GM21529 (cell line): Measurements from ENCODE around the gene TMEM184B.

Experiments
- ATAC-seq: cut with Tn5 transposase; IDR thresholded peaks from one replicate; pipeline ENCODE4 v1.9.1; 2021; ENCODE audit not compliant: unreplicated experiment

TMEM184B gene

DNA sequence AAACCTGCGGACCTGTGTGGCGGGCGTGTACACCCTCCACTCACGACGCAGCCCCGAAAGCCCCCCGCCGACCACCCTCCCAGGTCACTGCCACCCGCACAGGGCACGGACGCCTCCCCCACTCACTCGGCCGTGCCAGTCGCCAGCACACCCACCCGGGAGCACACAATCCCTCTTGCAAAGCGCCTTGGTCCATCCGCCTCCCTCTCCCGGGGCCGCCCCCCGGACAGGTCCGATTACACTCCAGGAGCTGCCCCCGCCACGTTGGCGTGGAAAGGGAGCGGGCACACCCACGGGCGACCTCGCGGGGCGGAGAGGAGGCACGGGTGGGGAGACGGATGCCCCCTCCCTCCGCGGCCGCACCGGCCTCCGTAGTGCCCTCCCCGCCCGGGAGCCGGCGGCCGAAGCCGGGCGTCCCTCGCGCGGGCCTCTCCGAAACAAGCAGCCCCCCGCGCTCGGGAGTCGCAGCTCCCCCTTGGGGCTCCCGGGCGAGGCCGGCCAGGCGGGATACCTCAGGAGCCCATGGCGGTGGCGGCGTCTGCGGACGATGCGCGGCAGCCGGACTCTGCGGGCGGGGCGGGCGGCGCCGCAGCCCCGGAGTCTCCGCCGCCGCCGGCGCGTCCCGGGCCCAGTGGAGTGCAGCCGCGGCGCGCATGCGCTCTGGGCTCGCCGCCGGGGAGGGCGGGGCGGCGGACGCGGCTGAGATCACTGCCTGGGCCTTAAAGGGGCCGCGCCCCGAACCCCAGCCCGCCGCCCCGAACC, at the start of gene TMEM184B:
Gene TMEM184B (minus strand): TSS at position 638 of the 762 bp plus-strand sequence. CDS start 25,049 bp downstream, outside the sequence.
- peak; percentile 68 for ATAC-seq

DNA sequence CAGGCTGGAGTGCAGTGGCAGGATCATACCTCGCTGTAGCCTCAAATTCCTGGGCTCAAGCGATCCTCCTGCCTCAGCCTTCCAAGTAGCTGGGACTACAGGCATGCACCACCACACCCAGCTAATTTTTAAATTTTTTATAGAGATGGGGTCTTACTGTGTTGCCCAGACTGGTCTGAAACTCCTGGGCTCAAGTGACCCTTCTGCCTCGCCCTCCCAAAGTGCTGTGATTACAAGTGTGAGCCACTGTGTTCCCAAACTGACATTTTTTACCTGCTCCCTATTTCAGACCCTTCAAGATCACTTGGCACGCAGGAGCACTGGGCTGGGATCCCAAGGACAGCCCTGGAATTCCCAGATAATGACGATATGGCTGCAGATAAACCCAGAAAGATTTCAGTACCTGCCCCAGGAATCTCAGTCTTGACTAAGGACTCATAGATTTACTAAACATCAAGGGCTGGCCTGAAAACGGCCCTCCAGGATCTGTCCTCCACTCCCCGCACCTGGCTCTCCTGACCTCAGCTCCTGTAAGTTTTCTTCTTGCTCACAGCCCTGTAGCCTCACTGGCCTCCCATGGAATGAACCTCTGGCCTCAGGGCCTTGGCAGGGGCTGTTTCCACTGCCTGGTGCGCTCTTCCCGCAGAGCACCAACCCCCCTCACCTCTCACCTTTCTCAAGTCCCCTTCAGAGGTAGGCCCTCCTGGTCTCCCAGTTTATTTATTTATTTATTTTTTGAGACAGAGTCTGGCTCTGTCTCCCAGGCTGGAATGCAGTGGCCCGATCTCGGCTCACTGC, 48.0 kb upstream of the TMEM184B start:
- ATAC-seq = no peak

DNA sequence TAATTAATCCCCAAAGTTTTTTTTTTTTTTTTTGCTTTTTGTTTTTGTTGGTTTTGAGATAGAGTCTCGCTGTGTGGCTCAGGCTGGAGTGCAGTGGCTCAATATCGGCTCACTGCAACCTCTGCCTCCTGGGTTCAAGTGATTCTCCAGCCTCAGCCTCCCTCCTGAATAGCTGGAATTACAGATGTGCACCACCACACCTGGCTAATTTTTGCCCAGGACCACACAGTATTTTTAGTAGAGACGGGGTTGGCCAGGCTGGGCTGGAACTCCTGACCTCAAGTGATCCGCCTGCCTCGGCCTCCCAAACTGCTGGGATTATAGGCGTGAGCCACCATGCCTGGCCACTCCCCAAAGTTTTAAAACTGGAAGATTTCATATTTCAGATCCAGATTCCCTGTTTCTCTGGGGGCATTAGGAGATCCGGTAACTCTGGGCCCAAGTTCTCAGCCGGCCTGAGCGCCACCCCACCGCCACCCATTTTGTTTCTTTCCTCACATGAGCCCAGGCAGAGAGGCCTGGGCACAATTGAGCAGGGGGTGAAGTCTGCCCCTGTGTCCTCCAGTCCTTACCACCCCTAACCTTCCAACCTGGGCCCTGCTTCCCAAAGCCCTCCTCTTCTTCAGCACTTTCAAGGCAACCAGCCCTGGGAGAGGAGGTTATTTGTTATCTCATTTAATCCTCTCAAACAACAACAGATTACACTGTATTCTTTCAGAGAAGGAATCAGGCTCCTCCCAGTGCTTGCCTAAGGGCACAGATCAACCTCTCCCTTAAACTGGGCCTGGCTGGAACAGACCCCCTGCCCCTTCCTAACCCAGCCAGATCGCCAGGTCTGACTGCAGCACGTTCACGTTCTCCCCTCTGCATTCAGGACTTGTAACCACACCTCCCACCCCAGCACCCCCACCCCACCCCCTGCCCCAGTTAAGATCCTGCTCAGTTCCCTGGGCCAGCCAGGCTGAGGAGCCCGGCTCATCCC, 46.3 kb upstream of the TMEM184B start:
- no peak for ATAC-seq

DNA sequence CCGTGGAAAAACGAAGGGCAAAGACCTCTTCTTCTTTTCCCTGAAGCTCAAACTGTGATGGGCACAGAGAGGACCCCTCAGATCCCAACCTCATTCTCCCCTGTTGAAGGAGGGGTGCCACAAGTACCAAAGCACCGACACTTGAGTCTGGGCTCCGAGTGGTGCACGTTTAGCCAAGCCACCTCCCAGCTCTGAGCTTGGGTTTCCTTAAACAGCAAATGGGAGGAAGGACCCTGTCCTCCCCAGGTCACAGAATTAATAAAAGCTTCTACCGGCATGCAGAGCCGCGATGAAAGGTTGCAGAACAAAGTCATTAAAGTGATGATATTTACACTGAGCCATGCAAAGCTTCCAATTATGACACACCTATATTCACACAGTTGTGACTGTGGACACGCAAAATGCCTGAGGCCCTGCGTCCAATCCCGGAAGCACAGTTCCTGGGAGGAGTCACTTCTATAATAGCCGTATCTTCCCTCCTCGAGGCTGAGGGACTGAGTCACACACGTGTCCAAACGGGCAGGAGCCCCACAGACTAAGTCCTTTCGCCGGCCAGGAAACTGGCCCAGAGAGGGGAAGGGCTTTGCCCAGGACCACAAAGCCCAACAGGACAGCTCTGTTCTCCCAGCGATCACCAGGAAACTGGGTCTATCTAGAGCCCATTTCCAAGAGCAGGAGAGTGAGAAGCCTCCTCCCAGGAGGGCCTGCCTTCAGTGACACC, 45.3 kb upstream of the TMEM184B start:
- ATAC-seq = no peak

DNA sequence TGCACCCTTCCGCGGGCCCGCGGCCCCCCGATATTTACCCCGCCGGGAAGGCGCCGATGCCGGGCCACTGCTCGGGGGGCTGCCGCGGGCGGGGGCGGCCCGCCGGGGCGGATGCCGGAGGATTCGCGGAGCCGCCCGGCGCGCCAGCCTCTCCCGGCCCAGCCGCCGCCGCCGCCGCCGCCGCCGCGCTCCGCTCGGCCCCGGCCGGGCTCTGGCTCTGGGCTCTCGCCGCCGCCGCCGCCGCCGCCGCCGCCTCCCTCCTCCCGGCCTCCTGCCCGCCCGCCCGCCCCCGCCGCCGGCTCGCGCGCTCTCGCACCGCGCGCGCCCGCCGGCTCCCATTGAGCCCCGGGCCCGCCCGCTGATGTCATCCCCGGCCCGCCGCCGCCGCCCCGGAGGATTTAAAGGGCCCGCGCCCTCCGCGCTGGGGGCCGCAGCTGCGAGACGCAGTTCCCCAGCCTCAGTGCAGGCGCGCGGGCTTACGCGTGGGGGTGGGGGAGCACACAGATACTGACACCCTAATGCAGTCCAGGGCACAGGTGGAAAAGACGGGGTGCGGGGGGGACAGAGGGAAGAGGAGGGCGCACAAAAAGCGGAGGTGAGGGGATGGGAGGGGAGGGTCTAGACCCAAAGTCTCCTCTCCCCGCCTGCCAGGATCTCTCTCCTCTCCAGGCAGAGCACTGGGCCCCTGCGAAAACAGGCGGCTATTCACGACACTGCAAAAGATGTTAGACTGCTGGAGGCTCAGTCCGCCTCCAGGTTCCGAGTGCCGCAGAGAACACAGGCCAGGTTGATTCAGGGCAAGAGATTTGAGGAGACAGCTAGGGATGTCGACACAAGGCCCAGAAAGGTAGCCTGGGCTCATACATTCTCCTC, 44.5 kb upstream of the TMEM184B start, which contains the start of gene CSNK1E:
Gene CSNK1E (minus strand): TSS at position 312 of the 873 bp plus-strand sequence. CDS start 3,276 bp downstream, outside the sequence.
- no peak for ATAC-seq

DNA sequence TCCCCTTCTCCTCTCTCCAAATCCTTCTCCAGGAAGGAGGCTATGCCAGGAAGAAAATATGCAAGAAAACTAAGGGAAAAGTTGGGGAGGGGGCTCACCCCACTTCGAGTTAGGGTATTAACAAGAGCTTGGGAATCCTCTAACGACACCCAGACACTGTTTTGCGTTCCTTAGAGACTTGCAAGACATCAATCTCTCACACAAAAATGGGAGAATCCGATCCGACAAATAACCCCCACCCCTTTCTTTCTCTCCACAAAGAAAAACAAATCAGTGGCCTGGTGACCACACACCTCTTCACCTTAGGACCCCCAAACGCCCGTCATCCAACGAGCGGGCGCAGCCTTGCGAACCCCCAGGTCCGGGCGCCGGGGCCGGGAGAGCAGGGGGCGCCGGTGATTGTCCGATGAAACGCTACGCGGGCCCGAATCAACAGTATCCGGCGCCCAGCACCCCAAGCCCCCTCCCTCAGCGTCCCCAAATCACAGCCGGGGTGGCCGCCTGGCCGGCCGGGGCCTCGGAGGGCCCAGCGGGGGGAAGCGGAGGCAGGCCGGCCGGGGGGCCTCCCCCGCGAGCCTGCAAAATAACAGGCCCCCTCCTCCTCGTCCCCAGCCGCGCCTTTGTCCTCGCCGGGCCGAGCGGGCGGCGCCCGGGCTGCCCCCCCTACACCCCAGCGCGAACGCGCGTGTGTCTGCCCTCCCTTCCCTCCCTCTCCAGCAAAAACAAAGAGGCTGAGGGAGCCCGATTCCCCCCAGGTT, 43.7 kb upstream of the TMEM184B start:
- ATAC-seq = no peak

DNA sequence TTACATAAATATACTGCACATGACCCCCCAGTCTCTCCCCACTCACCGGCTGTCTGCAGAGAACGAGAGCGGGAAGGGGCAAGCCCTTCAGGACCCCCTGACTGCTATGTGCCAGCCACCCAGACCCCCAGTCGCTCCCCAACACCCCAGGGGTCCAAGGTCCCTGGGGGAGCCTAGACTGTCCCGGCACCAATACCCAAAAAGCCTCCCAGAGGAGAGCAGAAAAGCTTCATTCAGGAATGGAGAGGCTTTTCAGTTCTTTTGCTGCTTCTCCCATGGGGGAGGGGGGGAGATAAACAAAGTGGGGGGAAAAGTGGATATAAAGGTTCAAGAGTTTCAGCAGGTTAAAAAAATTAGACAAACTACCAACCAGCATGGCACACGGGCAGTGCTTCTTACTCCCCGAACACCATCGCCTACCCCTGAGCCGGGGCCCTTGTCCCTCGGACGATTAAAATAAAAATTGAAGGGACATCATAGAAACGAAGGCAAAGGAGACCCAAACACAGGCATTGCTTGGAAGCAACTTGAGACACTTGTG, 43.1 kb upstream of the TMEM184B start:
- ATAC-seq = no peak

DNA sequence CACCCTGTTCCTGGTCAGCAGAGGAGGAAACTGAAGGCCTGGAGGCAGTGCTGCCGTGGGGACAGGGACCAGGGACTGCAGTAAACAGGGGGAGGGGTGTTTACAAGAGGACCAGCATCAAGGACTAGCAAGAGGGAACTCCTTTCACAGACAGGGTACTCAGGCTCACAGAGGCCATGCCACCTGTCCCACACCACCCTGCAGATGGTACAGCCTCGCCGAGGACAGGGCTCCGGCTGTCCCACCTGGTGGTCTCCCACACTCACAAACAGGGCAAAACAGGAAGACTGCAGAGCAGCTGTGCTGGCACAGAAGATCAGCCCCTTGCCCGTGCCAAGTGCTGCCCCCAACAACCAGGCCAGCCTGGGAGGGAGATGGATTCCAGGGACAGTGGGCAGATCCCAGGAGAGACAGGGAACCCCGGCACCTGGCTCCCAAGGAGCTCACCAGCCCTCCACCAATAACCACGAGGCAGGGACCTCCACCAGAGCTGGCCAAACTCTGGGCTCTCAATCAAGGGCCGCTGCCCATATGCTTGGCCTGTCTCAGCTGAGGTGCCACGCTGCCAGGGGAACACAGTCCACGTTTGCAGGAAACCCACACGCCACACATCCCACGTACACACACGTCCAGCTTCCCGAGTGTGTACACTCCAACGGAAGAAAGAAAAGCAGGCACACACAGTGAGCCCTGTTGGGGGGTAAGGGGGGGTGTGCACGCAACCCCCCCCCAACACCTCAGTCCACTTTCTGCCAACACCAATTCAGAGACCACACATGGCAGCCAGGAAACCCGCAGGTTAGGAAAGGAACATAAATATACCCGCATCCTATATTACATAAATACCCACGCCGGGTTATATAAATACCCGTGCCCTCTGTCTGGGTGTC, 42.4 kb upstream of the TMEM184B start:
- ATAC-seq = no peak

DNA sequence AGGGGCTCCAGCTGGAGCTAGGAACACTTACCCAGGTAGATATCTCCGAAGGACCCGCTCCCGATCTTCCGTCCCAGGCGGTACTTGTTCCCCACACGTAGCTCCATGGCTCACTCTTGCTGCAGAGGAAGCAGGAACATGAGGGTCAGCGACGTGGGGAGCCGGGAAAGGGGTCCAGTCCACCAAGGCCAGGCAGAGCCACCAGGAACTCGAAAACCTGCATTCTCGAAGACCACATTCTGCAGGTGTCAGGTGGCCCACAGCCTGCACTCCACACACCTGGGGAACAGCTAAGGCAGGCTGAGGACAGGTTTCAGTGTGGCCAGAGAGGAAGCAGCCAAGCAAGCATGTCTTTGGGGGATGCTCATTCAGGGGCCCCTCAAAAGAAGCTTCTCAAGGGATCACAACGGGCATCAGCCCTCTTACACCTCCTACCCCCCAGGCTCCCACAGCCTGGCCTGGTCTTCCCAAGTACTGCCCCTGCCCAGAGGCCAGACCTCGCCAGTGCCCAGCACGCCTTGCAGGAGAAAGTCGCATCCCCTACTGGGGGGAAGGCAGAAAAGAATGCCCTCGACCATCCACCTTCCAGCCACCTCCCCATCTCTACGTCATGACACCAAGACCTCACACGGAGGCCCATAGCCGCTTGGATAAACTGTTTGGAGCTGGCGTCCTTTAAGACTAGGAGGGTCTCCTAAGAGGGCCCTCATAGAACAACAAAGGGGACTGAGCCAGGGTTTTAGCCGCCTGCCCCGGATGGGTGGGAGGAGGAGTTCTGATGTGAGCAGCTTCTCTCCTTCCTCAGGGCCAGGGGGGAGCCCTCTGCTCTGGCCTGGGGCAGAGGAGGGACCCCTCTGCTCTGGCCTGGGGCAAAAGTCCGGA, 41.5 kb upstream of the TMEM184B start:
- no peak for ATAC-seq

DNA sequence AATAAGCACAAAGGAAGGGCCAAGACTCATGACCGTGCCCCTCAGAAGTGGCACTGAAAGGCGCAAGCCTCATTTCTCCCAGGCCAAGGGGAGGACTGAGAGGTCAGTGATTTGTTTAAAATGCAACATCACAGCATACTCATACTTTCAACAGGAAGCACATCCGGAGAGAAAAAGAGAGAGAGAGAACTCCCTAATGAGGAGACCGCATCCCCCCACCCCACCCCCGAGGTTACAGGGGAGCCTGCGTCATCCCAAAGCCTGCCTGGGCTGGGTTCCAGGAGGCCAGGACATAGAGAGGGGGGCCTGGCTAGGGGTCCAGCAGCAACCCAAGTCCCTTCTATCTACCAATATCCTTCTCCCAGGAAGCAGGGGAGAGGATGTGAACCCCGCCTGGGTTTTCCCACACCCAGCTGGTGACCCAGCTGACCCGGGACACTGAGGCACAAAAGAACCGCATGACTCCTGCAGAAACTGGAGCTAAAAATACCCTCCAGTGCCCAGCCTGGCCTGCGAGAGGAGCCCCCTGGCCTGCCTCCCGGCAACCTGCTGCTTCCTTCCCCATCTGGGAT, 40.7 kb upstream of the TMEM184B start:
- no peak for ATAC-seq

DNA sequence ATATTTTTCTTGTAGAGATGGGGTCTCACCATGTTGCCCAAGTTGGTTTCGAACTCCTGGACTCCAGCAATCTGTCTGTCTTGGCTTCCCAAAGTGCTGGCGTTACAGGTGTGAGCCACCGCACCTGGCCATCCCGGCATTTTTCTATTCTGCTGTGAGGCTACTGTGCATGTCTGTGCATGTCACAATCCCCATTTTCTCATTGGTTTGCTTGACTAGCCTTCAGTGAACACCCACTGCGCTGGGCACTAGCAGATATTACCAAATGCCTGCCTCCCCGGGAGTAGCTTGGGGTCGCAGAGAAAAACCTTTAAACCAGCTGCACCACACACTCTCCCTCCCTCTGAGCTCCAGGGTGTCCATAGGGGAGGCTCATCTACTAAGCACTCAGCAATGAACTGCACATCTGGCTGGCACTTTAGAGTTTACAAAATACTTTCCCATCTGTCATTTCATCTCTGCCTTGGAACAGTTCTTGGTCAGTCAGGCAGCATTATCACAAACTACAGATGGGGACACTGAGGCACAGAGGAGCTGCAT, 39.5 kb upstream of the TMEM184B start:
- ATAC-seq = no peak

DNA sequence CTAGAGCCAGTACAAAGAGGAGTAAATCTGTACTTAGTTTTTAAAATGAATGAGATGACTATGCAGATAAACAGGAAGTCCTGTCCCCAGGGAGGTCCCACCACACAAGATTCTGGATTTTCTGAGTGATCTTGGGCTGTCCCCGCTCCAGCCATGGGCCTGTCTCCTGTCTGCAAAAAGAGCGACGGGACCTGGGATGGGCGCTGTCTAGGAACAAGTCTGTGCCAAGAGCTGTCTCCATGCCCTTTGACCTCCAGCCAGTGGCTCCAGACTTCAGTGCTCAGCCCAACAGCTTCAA, 38.5 kb upstream of the TMEM184B start:
- no peak for ATAC-seq

DNA sequence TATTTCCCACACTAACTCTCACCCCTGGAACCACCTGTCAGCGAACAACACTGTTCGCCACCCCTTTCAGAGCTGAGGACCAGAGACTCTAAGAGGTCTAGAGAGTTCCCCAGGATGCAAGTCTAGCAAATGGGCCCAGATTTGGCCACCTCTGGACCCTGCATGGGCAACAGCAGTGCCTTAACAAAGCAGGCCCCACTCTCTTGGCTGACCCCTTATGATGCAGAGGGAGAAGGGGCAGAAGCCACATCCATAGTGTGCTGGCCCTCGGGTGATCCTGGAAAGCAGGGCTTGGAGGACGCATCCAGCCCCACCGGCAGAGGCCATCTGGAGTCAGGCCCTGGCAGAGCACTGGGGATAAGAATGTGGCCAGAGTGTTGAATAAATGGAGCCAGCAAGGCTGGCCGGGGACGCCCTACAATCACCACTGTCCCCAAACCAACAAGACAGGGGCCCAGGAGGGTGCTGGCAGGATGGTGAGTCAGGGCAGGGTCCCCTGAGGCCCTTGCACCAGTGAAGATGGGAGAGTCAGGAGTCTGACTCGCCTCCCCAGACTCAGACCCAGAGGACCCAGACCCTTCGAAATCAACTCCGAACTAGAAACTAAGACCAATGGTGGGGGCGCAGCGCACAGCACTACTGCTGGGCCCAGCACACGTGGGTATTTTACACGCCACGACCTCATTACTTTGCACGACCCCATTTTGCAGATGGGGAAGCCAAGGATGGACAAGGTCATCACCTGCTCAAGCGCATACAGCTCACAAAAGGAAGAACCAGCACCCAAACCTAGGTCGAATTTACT, 37.9 kb upstream of the TMEM184B start:
- ATAC-seq = no peak

DNA sequence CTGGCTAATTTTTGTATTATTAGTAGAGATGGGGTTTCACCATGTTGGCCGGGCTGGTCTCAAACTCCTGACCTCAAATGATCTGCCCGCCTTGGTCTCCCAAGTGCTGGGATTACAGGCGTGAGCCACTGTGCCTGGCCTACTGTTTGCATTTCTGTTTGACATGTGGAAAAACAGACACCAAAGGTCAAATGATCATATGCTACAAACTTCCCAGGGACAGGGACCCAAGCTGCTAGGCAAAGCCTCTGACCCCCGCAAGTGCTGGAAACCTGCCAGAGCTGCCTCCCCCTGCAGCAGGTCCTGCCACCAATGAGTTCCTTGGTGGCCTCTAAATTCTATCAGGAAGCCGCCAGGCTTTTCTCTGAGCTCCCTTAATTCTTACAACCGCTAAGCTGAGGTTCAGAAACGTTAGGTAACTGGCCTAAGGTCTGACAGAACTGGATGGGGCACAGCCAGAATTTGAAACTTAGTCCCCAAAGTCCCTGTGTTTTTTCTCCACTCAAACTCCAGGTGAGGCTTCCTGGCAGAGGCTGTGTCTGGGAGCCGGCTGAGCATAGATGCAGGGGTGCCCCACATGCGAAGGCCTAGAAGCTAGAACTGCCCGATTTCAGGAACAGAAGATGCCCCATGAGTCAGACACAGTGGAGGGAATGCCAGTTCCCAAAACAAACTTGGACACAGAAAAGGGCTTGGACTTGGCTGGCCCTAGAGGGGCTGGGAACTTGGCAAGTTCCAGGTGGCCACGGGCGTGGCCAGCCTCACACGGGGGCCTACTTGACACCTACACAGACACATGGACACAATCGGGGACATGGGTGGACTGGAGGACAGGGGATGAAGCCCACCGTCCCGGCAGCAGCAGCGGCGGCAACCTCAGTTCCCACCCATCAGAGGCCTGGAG, 37.1 kb upstream of the TMEM184B start:
- no peak for ATAC-seq
